Measurements from ENCODE around the gene PPP1R15A.
A peak's percentile ranks its signal among the peaks of the same experiment; 100 is the strongest.
"Not testable (repeated sequence)": the region's sequence is repeated elsewhere in the genome, so short reads cannot be mapped to it uniquely, and the experiment has no call there.

PPP1R15A gene

DNA sequence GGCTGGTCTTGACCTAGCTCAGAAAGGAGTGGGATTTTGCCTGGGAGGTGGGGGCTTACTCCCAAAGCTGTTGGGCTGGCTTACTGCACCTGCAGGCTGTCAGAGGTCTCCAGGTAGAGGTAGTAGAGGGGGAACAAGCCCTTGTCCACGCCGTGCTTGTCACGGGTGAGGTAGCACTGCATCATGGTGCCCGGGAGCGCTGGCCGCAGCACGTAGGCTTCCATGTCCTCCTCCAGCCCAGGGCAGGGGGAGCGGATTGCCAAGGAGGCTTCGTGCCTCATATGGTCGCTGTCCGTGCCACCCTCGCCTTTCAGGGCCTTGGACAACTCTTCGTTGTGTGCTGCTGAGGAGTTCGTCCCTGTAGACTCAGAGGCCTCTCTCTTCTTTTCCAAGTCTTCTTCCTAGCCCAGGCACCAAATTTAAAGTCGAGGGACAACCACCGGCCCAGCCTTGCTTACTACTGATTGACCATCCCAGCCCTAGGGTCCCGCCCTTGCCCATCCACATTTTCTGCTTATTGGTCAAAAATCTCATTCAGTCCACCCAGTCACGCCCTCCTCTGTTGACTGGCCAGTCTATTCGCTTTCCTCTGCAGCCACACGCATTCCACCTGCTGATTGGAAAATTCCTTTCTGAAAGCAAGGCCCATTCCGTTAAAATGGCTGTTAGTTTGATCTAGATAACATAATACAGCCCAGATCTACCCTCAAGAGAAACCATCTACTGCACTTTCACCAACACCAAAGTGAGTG, 15.8 kb downstream of the PPP1R15A start:
- no peak overlapping the region for H4K91ac ChIP-seq (ENCODE audit: low read depth, low read length, poor library complexity)
- no peaks in the 10 kb centered on the region for H3K27me3 ChIP-seq (ENCODE audit: control insufficient read depth in 3 of 3, insufficient read depth in 3 of 3, low read depth in 1 of 3, low read length in 3 of 3)
- H3K36me3 ChIP-seq (replicated peaks in 1 of 2; ENCODE audit: control insufficient read depth in 2 of 2, insufficient read depth in 2 of 2, low read length in 2 of 2) = no peaks in the 10 kb centered on the region
- no peak overlapping the region for H3K18ac ChIP-seq (ENCODE audit: low read length)
- H2AK5ac ChIP-seq (ENCODE audit: low read depth, low read length) = no peak overlapping the region
- H3K27ac ChIP-seq (replicated peaks; ENCODE audit: low read length) = no peak overlapping the region
- no peak overlapping the region for H3K4ac ChIP-seq (ENCODE audit: low read length)
- H3K9me3 ChIP-seq (replicated peaks in 1 of 2; ENCODE audit: control insufficient read depth in 2 of 2, insufficient read depth in 1 of 2, low read depth in 1 of 2, low read length in 2 of 2) = no peaks in the 10 kb centered on the region
- no peak overlapping the region for H3K4me3 ChIP-seq (ENCODE audit: low read length in 2 of 2)
- H3K23ac ChIP-seq (ENCODE audit: low read depth, low read length, poor library complexity) = no peak overlapping the region
- no peak overlapping the region for H2BK5ac ChIP-seq (ENCODE audit: low read length)
- H3K9ac ChIP-seq (ENCODE audit: low read depth, low read length, poor library complexity) = no peak overlapping the region
- H4K8ac ChIP-seq (ENCODE audit: low read depth, low read length) = no peak overlapping the region
- H2BK12ac ChIP-seq (ENCODE audit: low read length) = no peak overlapping the region
- H2BK120ac ChIP-seq (ENCODE audit: low read depth, low read length) = no peak overlapping the region
- H2BK15ac ChIP-seq (ENCODE audit: low read length) = peak overlapping the region; percentile 13
- H3K4me1 ChIP-seq (ENCODE audit: control insufficient read depth in 2 of 2, insufficient read depth in 1 of 2, low read depth in 1 of 2, low read length in 2 of 2) = no peaks in the 10 kb centered on the region
- H3K14ac ChIP-seq (ENCODE audit: low read length) = no peak overlapping the region
- DNase-seq (ENCODE audit: low spot score) = no peak
- no CpG with 5 or more reads among the region's 21 CpGs for WGBS, 2 donors (ENCODE audit: extremely low coverage in 2 of 2, insufficient read length in 2 of 2, insufficient replicate concordance in 1 of 2)
- H3K4me2 ChIP-seq (ENCODE audit: insufficient read depth, low read length, poor library complexity, severe bottlenecking) = no peak overlapping the region
- H3K79me1 ChIP-seq (ENCODE audit: low read depth, low read length) = no peaks in the 10 kb centered on the region
- peak overlapping the region; percentile 47 for H2AFZ ChIP-seq (ENCODE audit: low read length)

DNA sequence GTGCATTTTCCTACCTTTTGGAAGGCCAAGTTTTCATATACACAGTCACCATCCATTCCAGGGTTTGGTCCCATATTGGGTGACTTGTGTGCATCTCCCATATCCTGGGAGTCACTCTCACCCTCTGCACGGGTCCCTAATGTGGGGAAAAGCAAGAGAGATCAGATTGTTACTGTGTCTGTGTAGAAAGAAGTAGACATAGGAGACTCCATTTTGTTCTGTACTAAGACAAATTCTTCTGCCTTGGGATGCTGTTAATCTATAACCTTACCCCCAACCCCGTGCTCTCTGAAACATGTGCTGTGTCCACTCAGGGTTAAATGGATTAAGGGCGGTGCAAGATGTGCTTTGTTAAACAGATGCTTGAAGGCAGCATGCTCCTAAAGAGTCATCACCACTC, 17.3 kb downstream of the PPP1R15A start:
- H2BK15ac ChIP-seq (ENCODE audit: low read length); H3K4ac ChIP-seq (ENCODE audit: low read length); H4K91ac ChIP-seq (ENCODE audit: low read depth, low read length, poor library complexity); H3K14ac ChIP-seq (ENCODE audit: low read length); H4K8ac ChIP-seq (ENCODE audit: low read depth, low read length); H3K18ac ChIP-seq (ENCODE audit: low read length); DNase-seq (ENCODE audit: low spot score); H3K27me3 ChIP-seq (ENCODE audit: control insufficient read depth in 3 of 3, insufficient read depth in 3 of 3, low read depth in 1 of 3, low read length in 3 of 3); H3K9me3 ChIP-seq (replicated peaks in 1 of 2; ENCODE audit: control insufficient read depth in 2 of 2, insufficient read depth in 1 of 2, low read depth in 1 of 2, low read length in 2 of 2); H3K9ac ChIP-seq (ENCODE audit: low read depth, low read length, poor library complexity); H3K4me2 ChIP-seq (ENCODE audit: insufficient read depth, low read length, poor library complexity, severe bottlenecking); H3K27ac ChIP-seq (replicated peaks; ENCODE audit: low read length); H3K79me1 ChIP-seq (ENCODE audit: low read depth, low read length); H2BK120ac ChIP-seq (ENCODE audit: low read depth, low read length); H3K4me3 ChIP-seq (ENCODE audit: low read length in 2 of 2); H2BK12ac ChIP-seq (ENCODE audit: low read length); H2BK5ac ChIP-seq (ENCODE audit: low read length); H2AK5ac ChIP-seq (ENCODE audit: low read depth, low read length); H2AFZ ChIP-seq (ENCODE audit: low read length); H3K23ac ChIP-seq (ENCODE audit: low read depth, low read length, poor library complexity); H3K36me3 ChIP-seq (replicated peaks in 1 of 2; ENCODE audit: control insufficient read depth in 2 of 2, insufficient read depth in 2 of 2, low read length in 2 of 2); H3K4me1 ChIP-seq (ENCODE audit: control insufficient read depth in 2 of 2, insufficient read depth in 1 of 2, low read depth in 1 of 2, low read length in 2 of 2): not testable (repeated sequence)
- no CpG with 5 or more reads among the region's 3 CpGs for WGBS, 2 donors (ENCODE audit: extremely low coverage in 2 of 2, insufficient read length in 2 of 2, insufficient replicate concordance in 1 of 2)

DNA sequence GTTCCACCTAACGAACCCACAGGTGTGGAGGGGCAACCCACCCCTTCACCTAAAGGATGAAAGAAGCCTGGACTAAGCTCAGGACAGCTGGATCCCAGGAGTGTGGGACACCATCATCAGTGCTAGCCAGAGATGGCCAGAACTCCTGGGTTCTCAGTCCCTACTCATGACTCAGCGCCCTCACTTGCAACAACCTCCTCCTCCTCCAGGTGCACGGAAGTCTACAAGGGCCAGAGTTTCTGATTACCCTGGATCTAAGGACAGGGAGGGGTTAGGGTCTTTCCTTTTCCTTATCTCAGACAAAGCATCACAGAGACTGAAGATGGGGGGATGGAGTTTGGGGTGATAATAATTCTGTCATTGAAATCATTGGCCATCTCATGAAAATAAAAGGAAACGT, 18.3 kb downstream of the PPP1R15A start:
- Histone ChIP-seq H4K91ac (ENCODE audit: low read depth, low read length, poor library complexity) (no peak overlapping the region), H4K8ac (ENCODE audit: low read depth, low read length) (no peak overlapping the region), H3K4me3 (ENCODE audit: low read length in 2 of 2) (no peak overlapping the region), H3K4ac (ENCODE audit: low read length) (no peak overlapping the region), H3K27me3 (ENCODE audit: control insufficient read depth in 3 of 3, insufficient read depth in 3 of 3, low read depth in 1 of 3, low read length in 3 of 3) (peaks cover 0 to 3% (median 0%) of the 10 kb centered on the region in 3 experiments), H3K9me3 (replicated peaks in 1 of 2; ENCODE audit: control insufficient read depth in 2 of 2, insufficient read depth in 1 of 2, low read depth in 1 of 2, low read length in 2 of 2) (no peaks in the 10 kb centered on the region), H2BK15ac (ENCODE audit: low read length) (no peak overlapping the region), H2BK120ac (ENCODE audit: low read depth, low read length) (no peak overlapping the region), H3K27ac (replicated peaks; ENCODE audit: low read length) (no peak overlapping the region), H2BK5ac (ENCODE audit: low read length) (no peak overlapping the region), H3K79me1 (ENCODE audit: low read depth, low read length) (no peaks in the 10 kb centered on the region), H3K4me2 (ENCODE audit: insufficient read depth, low read length, poor library complexity, severe bottlenecking) (no peak overlapping the region), H3K4me1 (ENCODE audit: control insufficient read depth in 2 of 2, insufficient read depth in 1 of 2, low read depth in 1 of 2, low read length in 2 of 2) (no peaks in the 10 kb centered on the region), H2AK5ac (ENCODE audit: low read depth, low read length) (no peak overlapping the region), H2AFZ (ENCODE audit: low read length) (no peak overlapping the region), H3K18ac (ENCODE audit: low read length) (no peak overlapping the region), H3K23ac (ENCODE audit: low read depth, low read length, poor library complexity) (no peak overlapping the region), H3K14ac (ENCODE audit: low read length) (no peak overlapping the region), H2BK12ac (ENCODE audit: low read length) (no peak overlapping the region), H3K36me3 (replicated peaks in 1 of 2; ENCODE audit: control insufficient read depth in 2 of 2, insufficient read depth in 2 of 2, low read length in 2 of 2) (no peaks in the 10 kb centered on the region), H3K9ac (ENCODE audit: low read depth, low read length, poor library complexity) (no peak overlapping the region)
- DNase-seq (ENCODE audit: low spot score) = no peak
- no CpG with 5 or more reads among the region's 4 CpGs for WGBS, 2 donors (ENCODE audit: extremely low coverage in 2 of 2, insufficient read length in 2 of 2, insufficient replicate concordance in 1 of 2)

DNA sequence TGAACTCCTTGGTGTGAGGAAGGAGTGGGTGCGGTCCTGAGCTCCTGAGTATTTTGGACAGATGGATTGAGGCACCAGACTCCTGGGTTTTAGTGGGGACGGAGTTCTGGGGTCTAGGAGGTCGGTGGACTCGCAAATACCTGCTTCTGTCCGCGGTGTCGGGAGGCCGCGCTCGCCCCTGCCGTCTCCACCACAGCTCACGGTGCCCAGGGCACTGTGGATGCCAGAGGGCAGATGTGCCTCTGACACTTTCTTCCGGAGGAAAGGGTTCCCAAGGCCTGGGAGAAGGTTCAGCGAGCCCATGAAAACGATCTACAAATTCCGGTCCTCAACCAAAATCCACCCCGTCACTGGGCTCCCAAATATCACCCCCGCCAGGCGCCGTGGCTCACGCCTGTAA, 23.0 kb downstream of the PPP1R15A start:
- Histone ChIP-seq H3K27ac (replicated peaks; ENCODE audit: low read length) (no peak overlapping the region), H3K9ac (ENCODE audit: low read depth, low read length, poor library complexity) (no peak overlapping the region), H2BK12ac (ENCODE audit: low read length) (peak overlapping the region; percentile 30), H3K18ac (ENCODE audit: low read length) (peak overlapping the region; percentile 74), H3K4me2 (ENCODE audit: insufficient read depth, low read length, poor library complexity, severe bottlenecking) (no peak overlapping the region), H3K79me1 (ENCODE audit: low read depth, low read length) (no peaks in the 10 kb centered on the region), H2BK5ac (ENCODE audit: low read length) (no peak overlapping the region), H3K4me1 (ENCODE audit: control insufficient read depth in 2 of 2, insufficient read depth in 1 of 2, low read depth in 1 of 2, low read length in 2 of 2) (peaks cover 2 to 4% of the 10 kb centered on the region in 2 donors), H3K23ac (ENCODE audit: low read depth, low read length, poor library complexity) (no peak overlapping the region), H3K27me3 (ENCODE audit: control insufficient read depth in 3 of 3, insufficient read depth in 3 of 3, low read depth in 1 of 3, low read length in 3 of 3) (peaks cover 0 to 3% (median 0%) of the 10 kb centered on the region in 3 experiments), H2BK15ac (ENCODE audit: low read length) (peak overlapping the region; percentile 5), H2BK120ac (ENCODE audit: low read depth, low read length) (no peak overlapping the region), H3K36me3 (replicated peaks in 1 of 2; ENCODE audit: control insufficient read depth in 2 of 2, insufficient read depth in 2 of 2, low read length in 2 of 2) (no peaks in the 10 kb centered on the region), H4K8ac (ENCODE audit: low read depth, low read length) (peak overlapping the region; percentile 92), H4K91ac (ENCODE audit: low read depth, low read length, poor library complexity) (no peak overlapping the region), H3K4me3 (ENCODE audit: low read length in 2 of 2) (no peak overlapping the region), H3K14ac (ENCODE audit: low read length) (no peak overlapping the region), H2AK5ac (ENCODE audit: low read depth, low read length) (peak overlapping the region; percentile 88), H3K9me3 (replicated peaks in 1 of 2; ENCODE audit: control insufficient read depth in 2 of 2, insufficient read depth in 1 of 2, low read depth in 1 of 2, low read length in 2 of 2) (no peaks in the 10 kb centered on the region), H2AFZ (ENCODE audit: low read length) (peak overlapping the region; percentile 19), H3K4ac (ENCODE audit: low read length) (peak overlapping the region; percentile 17)
- DNase-seq (ENCODE audit: low spot score) = no peak
- WGBS, 2 donors (ENCODE audit: extremely low coverage in 2 of 2, insufficient read length in 2 of 2, insufficient replicate concordance in 1 of 2) = no CpG with 5 or more reads among the region's 21 CpGs

Measured in neuronal stem cell (in vitro differentiated cells).